SK-N-SH treated with all-trans-retinoic acid at 6 μM for 48 hours (cell line): ENCODE results near the gene SERPINB12.

Source experiments
- TSHZ2 ChIP-seq: fragments of 250-450 bp; sonication (Bioruptor Pico); IDR thresholded peaks from 2 replicates; pipeline ENCODE4 v1.5.0; 2020; ENCODE audit warnings: mild to moderate bottlenecking, moderate library complexity
- ZC3H10 ChIP-seq: fragments of 250-450 bp; sonication (Bioruptor Pico); IDR thresholded peaks from 2 replicates; pipeline ENCODE4 v1.5.1; 2021; ENCODE audit warnings: mild to moderate bottlenecking, moderate library complexity

The SERPINB12 gene

DNA sequence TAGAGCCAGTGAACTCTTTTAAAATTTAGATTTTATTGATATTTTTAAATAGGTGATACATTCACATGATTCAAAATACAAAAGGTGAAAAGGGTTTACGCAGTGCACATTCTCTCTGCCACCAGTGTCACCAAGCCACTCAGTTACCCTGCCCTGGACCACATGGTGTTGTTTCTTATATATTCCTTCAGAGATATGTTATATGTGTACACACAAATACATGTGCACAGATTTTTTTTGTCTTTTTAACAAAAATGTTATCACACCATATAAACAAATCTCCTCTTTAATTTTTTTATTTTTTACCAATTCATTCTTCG, 75.7 kb downstream of the SERPINB12 start (continued):
- TF ChIP-seq TSHZ2 (CRISPR knock-in tag), result no peak
- TF ChIP-seq ZC3H10, result no peak
